DLD1 (cell line): Measurements from ENCODE around the gene GLI2.

ENCODE experiments used
- in situ Hi-C: cut with HindIII; loops from 2 replicates; pipeline ENCODE4 v1.10.0; 2017; ENCODE audit warnings: low sequenced_read_pairs

Gene GLI2

DNA sequence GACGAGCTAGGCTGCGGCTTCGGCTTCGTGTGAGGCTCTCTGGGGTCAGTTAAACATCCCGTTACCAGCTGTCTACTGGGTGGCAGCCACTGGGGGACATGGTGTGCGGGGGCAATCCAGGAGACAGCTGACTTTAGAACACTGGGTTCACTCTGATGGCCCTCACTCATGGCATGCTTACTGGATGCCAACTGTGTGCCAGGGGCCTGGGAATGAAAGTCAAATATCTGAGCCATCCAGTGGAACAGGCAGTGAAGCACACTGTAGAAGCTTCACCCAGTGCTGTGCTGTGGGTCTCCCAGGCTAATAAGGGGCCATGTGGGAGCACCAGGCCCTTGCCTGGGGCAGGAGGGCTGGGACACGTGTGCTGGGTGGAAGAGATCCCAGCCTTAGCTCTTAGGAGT, 48.3 kb downstream of the GLI2 start:
- in situ Hi-C loops, result no loop called here
